H1 (cell line): Measurements from ENCODE around the gene SERPINE3.

ENCODE experiments used
- CTCF ChIP-seq, 3 experiments: IDR thresholded peaks; 1 replicate in 2 of 3; 2 replicates in 1 of 3; pipeline versions ENCODE4 v1.5.1 to v1.6.1; 2011; ENCODE audit warnings: low read length in 3 of 3, mild to moderate bottlenecking in 3 of 3, inconsistent platforms in 2 of 3, low read depth in 1 of 3, moderate library complexity in 1 of 3; ENCODE audit not compliant: insufficient read depth in 1 of 3; ENCODE audit errors: control extremely low read depth in 1 of 3
- RAD21 ChIP-seq, 2 experiments: IDR thresholded peaks in 1 of 2; conservative IDR thresholded peaks in 1 of 2; 2 replicates each; pipeline ENCODE4 v1.6.1; 2011; ENCODE audit warnings: low read depth in 2 of 2, low read length in 2 of 2, improper control_type of control experiment in 1 of 2, inconsistent platforms in 1 of 2, mild to moderate bottlenecking in 1 of 2, moderate library complexity in 1 of 2
- SP2 ChIP-seq: IDR thresholded peaks from 2 replicates; pipeline ENCODE4 v1.6.1; 2012; ENCODE audit warnings: mild to moderate bottlenecking, low read length, inconsistent platforms
- YY1 ChIP-seq: IDR thresholded peaks from 2 replicates; pipeline ENCODE4 v1.6.1; 2011; ENCODE audit warnings: low read depth, mild to moderate bottlenecking, low read length

DNA sequence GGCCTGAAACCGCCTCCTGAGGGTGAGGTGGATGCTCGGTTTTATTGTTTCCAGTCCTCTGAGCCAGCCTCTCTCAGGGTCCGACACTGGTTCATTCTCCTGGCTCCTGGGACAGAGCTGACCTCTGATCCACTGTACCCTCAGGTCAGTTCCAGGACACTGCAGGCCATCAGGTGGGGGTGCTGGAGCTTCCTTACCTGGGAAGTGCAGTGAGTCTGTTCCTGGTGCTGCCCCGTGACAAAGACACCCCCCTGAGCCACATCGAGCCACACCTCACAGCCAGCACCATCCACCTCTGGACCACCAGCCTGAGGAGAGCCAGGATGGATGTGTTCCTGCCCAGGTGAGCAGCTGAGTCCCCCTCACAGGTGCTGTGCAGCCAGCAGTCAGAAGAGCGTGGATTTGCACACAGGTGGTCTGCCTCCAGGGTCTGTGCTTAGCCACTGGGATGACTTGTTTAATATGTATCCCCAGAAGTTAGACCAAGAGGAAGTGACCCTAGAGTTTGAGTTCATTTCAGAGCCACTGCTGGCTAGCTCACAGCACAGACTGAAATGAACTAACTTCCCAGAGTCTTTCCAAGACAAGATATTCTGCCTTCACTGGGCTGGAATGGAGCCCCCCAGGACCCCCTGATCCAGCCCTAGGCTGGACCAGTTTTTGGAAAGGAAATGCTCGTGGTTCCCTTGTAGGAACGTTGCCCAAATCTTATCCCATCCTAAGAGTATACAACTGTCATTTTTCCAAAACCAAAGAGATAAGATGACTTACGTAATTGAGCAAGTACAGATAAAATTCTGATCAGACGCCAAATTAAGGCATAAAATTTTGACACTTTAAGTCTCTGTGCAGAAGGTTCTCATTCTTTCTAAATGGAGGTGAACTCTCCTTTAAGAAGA lies 8.8 kb downstream of the SERPINE3 start:
- no peak for TF ChIP-seq CTCF (IDR thresholded peaks at IDR 0.05; ENCODE audit: control extremely low read depth in 1 of 3, insufficient read depth in 1 of 3, low read depth in 1 of 3, low read length in 3 of 3)
- no peak for TF ChIP-seq RAD21 (IDR thresholded peaks at IDR 0.05 in 1 of 2, conservative IDR thresholded peaks at IDR 0.05 in 1 of 2; ENCODE audit: low read depth in 2 of 2, low read length in 2 of 2)
- no peak for TF ChIP-seq SP2
- no peak for TF ChIP-seq YY1
